GM12892 (cell line): ENCODE results near the gene NCF1. TPM values are rescaled to one million over a fixed set of nuclear protein-coding genes. Genes with fewer than 3 reads are reported as not detected.
"Not testable (repeated sequence)": the region's sequence is repeated elsewhere in the genome, so short reads cannot be mapped to it uniquely, and the experiment has no call there.

Experiments used
- DNase-seq: peaks from one replicate; pipeline ENCODE4 v3.0.0; 2011; ENCODE audit not compliant: insufficient read length
- FAIRE-seq: peaks from 2 replicates; lab custom pipeline; 2011; peaks lifted over from hg19 to GRCh38; lab: Jason Lieb, UNC
- POLR2A ChIP-seq: IDR thresholded peaks from 2 replicates; pipeline ENCODE4 v1.6.1; 2011; ENCODE audit warnings: low read depth, low read length, control low read depth
- POLR2AphosphoS5 ChIP-seq: IDR thresholded peaks from 2 replicates; pipeline ENCODE4 v1.6.1; 2011; ENCODE audit warnings: low read depth, low read length, control low read depth
- TAF1 ChIP-seq: IDR thresholded peaks from 2 replicates; pipeline ENCODE4 v1.6.1; 2011; ENCODE audit warnings: low read depth, mild to moderate bottlenecking, control low read depth, low read length, borderline replicate concordance
- polyA plus RNA-seq: library from polyadenylated mRNA; unstranded; fragments of >200 nt; gene quantifications from one replicate; pipeline ENCODE4 v1.2.1, GENCODE V29; 2012; ENCODE audit warnings: missing spikeins, inconsistent platforms; ENCODE audit not compliant: missing spikeins

NCF1 gene
- 127 TPM for polyA plus RNA-seq

DNA sequence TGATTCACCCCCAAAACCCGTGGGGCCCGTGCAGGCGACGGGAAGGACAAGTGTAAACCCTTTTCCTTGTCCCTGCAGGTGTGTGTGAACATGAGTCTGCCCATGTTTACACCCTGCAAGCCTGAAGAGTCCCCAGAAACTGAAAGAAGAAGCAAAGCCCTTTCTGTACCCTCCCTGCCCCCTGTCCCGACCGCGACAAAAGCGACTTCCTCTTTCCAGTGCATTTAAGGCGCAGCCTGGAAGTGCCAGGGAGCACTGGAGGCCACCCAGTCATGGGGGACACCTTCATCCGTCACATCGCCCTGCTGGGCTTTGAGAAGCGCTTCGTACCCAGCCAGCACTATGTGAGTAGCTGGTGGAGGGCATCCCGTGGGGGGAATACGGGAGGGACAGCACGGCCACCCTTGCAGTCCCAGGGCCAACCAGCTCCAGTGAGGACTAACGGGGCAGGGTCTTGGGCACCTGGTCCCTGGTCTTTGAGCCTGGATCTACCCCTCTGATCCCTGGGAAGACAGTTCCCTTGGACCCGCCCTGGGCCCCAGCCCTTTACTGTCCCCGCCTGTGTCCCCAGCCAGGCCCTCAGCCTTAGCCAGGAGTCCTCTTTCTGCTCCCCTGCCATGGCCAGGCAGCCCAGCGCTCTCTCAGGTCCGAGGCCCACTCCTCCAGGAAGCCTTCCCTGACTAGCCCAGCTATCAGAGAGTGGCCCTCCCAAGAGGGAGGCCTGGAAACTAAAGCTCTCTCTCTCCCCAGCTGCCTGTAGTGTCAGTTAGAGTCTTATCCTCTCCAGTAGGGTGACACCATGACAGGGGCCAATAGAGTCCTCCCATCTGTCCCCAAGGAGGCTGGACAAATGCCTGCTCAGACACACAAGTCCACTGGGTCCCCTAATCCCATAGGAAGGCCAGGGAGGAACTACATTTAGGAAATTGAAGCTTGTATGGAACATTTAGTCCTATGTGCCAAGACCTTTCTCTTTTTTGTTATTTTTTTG, at the start of gene NCF1:
NCF1 (plus strand) TSS at position 252 of the 991 bp plus-strand sequence; CDS start at position 273, 21 bp downstream.
- FAIRE-seq, DNase-seq: not testable (repeated sequence)

DNA sequence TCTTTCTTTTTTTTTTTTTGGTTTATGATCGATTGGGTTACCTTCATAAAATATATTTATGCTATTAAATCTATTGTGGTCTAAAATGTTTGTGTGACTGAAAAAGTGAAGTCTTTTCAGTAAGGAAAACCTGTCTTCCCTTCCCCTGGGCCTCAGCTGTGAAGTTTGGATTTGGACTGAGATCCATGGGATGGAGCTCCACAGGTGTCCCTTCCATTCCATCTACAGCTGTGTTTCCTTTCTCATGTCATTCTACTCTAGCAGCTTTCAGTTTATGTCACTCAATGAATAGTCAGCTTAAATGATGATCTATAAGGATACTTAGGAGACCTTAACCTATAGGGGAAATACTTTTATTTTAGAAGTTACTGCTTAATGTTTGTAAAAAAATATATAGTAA, 48.0 kb upstream of the NCF1 start:
- no peak for FAIRE-seq
- TF ChIP-seq POLR2AphosphoS5, result no peak
- no peak for TF ChIP-seq TAF1
- TF ChIP-seq POLR2A, result no peak
- no peak for DNase-seq

- FAIRE-seq (no peak), DNase-seq (no peak)
- no peak for TF ChIP-seq POLR2A
These were observed 47.3 kb upstream of the NCF1 start for GRCh38 chr7:74726309-74727101.

DNA sequence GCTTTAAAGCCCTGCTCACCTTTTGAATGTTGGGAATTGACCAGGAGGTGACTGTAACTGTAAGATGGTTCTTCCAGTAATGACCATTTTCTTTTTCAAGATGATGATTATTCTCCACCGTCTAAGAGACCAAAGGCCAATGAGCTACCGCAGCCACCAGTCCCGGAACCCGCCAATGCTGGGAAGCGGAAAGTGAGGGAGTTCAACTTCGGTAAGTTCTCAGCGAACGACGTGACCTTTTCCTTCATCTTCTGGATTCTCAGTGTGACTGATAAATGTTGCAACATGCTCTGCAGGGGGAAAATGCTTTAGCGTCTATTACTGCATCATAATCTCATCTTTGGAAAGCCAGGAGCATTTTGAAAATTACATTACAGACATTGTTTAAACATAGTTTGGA, 45.1 kb upstream of the NCF1 start:
- not testable (repeated sequence) for FAIRE-seq, DNase-seq

DNA sequence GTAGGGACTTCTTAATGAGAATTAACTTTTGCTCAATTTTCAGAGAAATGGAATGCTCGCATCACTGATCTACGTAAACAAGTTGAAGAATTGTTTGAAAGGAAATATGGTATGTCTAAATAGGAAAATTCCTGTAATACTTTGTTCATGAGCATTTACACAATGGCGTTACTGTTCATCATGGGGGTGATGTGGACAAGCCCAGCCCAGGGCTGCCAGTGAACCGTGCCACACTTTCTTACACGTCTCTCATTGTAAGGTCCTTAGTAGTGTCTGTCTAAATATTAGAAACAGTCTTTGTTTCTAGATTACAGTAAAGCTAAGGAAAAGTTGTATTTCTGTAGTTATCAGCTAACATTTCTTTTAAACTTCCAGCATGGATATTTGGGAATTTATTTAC, 43.6 kb upstream of the NCF1 start:
- not testable (repeated sequence) for FAIRE-seq, DNase-seq

- not testable (repeated sequence) for DNase-seq, FAIRE-seq
These were observed 33.7 kb upstream of the NCF1 start for GRCh38 chr7:74739974-74740703.

DNA sequence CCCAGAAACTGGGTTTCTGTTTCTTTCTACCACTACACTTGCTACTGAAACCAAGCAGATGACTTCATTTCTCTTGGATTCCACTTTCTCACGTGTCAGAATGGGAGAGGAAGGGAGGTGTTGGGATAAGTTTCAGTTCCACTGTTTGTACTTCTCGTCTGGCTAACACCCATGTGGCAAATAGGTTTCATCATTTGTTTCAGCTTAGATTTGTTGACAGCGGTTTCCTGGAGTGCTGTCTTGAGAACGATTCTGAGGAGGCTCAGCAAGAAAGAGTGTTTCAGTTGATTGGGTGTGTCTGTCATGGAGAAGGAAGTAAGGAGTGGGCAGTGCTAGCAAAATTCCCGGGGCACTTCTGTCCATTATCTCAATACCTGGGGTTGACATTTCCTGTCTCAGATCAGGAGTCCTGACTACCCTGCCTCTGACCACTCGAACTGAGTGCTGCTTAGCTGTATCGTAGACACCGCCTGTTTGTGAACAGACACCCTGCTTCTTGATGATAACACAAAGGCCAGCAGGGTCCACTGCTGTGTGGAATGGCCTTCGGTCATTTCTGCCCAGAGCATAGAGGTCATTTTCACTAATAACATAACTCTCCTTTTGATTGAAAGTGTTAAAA, 29.8 kb upstream of the NCF1 start:
- not testable (repeated sequence) for DNase-seq, FAIRE-seq

GRCh38 chr7:74753921-74754482, 19.8 kb upstream of the NCF1 start:
- not testable (repeated sequence) for FAIRE-seq, DNase-seq

GRCh38 chr7:74756673-74757072, 17.1 kb upstream of the NCF1 start:
- not testable (repeated sequence) for DNase-seq, FAIRE-seq

DNA sequence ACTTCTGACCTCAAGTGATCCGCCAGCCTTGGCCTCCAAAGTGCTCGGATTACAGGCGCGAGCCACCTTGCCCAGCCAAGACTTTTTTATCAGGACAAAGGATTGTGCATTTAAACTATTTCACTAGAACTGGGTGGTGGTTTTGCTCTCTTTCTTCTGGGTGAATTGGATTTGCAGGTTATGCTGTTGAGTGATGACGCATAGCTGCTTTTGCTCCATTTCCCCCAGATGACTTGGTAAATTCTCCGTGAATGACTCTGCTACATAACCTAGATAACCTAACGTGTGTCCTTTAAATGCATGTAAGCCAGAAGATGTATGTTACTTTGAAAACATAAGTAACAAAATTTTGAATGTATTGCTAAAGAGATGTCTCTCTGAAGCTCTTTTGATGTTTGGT, 15.5 kb upstream of the NCF1 start:
- not testable (repeated sequence) for FAIRE-seq, DNase-seq

GRCh38 chr7:74758982-74759381, 14.8 kb upstream of the NCF1 start:
- not testable (repeated sequence) for FAIRE-seq

DNA sequence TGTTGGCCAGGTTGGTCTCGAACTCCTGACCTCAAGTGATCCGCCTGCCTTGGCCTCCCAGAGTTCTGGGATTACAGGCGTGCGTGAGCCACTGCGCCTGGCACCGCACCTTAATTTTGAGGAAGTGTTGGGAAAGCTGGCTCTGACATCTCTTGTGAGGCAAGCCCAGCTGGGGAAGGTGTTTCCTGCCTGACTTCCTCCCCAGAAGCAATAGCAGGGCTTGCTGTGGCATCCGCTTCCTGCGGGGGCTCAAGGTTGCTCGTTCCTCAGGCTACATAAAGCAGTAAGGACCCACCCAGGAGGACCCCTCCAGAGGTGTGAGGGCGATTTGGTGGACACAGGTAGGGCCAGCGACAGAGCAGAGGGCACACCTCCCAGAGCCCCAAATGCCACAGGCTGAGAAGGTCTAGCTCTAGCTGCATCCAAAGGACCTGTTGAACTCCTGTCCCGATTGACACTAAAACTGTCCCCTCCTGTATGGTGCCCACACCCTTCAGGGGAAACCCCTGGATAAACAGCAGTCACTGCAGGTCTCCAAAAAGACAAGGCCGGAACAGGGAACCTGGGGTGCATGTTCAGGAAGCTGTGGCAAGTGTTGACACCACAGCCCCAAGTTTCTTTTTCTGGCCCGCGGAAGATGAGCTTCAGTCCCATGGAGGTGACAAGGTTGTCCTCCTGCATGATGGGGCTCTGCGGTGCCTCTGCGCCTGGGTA, 8.4 kb upstream of the NCF1 start:
- not testable (repeated sequence) for DNase-seq, FAIRE-seq

More at GRCh38 chr7:74758982-74759381, 14.8 kb upstream of the NCF1 start:
- DNase-seq, result not testable (repeated sequence)

GRCh38 chr7:74766509-74766908, 7.3 kb upstream of the NCF1 start:
- not testable (repeated sequence) for FAIRE-seq

DNA sequence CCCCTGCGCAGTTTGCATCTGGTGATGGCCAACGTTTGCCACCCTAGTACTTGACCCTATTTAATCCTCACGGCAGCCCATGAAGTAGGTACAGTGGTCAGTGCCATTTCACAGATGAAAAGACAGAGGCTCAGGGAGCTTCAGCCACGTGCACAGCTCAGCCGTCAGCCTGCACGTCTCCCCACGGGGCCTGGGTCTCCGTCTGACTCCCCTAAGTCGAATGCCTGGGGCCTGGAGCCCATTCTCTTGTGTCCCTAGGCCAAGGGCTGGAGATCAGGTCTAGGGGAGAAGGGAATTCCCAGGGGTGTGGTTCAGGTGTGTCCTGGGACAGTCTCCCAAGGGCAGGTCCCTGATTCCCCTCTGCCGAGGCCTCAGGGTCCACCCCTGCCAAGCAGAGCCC, 6.8 kb upstream of the NCF1 start:
- not testable (repeated sequence) for FAIRE-seq, DNase-seq

More at GRCh38 chr7:74766509-74766908, 7.3 kb upstream of the NCF1 start:
- DNase-seq, result not testable (repeated sequence)

DNA sequence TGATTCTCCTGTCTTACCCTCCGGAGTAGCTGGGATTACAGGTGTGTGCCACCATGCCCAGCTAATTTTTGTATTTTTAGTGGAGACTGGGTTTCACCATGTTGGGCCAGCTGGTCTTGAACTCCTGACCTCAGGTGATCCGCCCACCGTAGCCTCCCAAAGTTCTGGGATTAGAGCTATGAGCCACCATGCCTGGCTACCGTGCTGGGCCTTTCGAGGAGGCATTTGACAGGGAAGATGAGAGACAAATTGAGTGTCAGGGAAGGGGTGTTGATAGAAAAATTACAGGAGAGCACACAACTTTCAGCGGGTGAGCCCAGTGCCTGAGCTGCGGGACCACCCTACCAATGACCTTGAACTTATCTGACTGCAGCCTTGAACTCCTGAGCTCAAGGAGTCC, 3.7 kb upstream of the NCF1 start:
- FAIRE-seq, DNase-seq: not testable (repeated sequence)

GRCh38 chr7:74772093-74772492, 1.7 kb upstream of the NCF1 start:
- not testable (repeated sequence) for FAIRE-seq, DNase-seq

GRCh38 chr7:74775111-74775510, 1.3 kb downstream of the NCF1 start:
- DNase-seq, FAIRE-seq: not testable (repeated sequence)
